GM21390 (cell line): ENCODE measurements around the gene STEAP3.
"Not testable (repeated sequence)": the region's sequence is repeated elsewhere in the genome, so short reads cannot be mapped to it uniquely, and the experiment has no call there.

ENCODE experiments used
- ATAC-seq: cut with Tn5 transposase; IDR thresholded peaks from one replicate; pipeline ENCODE4 v1.9.1; 2021; ENCODE audit not compliant: unreplicated experiment

STEAP3 gene

DNA sequence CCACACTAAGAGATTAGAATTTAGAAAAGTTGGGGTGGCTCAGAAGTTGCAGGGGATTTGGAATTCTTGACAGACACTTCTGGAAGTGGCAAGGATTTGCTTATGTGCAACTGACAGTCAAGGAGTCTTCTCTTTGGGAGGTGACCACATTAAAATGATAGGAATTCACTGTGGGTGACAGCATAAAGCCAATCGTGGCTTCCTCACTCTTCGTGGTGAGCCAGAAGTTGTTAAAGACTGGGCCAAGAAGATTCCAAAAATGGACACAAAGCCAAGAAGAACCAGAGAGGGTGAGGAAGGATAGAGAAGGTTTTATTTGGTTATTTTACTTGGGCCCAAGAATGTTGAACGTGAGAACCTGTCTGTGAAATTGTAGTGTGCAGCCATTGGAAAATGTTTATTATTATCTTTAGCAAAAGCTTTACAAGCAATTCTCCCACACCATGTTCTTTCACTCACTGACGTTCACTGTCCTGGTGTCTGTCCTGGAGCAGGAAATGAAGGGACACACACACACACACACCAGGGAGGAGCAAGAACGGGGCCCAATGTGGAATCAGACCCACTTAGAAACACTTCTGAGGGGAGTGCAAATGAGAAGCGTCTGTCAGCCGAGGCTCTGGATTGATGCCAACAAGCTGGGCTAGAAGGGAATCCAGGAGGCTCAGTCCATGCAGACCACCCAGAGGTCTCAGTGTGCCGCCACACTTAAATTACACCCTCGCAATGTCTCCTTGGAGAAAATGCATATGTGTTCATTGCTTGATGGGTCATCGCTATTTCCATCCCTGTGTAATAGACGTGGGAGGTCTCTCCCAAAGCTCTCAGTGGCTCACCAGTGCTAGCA, 37.2 kb downstream of the STEAP3 start:
- ATAC-seq, result no peak

DNA sequence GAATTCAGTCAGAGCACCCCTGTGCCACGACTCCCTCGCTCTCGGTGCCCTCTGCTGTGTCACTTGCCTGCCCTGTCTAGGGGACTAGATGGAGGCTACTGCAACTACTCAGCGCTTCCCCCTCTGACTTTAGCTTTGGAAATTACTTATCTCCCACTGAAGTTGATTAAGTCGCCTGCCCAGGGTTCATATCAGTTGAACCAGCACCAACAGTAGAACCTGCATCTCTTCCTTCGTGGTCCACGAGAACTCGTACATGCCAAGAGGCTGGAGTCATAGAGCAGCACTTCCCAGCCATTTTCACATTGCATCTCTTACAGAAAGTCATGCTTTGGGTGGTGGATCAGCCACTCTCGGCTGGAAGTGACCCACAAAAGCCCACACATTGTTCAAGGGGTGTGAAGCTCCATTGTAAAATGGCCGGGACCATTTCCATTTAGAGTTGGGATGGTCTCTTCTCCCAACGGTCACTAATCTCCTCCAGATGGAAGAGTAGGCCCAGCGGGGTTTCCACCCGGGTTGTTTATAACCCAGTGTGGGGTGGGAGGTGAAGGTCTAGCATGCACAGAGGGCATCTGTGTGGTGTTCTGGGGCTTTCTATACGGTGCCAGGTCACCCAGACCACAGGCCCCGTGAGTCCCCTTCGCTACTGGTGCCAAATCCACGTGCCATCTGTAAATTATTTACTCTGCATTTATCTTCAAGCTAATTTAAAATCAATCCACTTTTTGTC, 38.0 kb downstream of the STEAP3 start:
- ATAC-seq, result no peak

DNA sequence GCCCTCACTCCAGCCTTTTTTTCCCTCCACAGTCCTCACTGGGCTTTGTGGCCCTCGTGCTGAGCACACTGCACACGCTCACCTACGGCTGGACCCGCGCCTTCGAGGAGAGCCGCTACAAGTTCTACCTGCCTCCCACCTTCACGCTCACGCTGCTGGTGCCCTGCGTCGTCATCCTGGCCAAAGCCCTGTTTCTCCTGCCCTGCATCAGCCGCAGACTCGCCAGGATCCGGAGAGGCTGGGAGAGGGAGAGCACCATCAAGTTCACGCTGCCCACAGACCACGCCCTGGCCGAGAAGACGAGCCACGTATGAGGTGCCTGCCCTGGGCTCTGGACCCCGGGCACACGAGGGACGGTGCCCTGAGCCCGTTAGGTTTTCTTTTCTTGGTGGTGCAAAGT, 39.4 kb downstream of the STEAP3 start:
- ATAC-seq, result no peak

DNA sequence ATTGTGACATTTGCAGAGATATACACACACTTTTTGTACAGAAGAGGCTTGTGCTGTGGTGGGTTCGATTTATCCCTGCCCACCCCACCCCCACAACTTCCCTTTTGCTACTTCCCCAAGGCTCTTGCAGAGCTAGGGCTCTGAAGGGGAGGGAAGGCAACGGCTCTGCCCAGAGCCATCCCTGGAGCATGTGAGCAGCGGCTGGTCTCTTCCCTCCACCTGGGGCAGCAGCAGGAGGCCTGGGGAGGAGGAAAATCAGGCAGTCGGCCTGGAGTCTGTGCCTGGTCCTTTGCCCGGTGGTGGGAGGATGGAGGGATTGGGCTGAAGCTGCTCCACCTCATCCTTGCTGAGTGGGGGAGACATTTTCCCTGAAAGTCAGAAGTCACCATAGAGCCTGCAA, 40.0 kb downstream of the STEAP3 start:
- no peak for ATAC-seq

DNA sequence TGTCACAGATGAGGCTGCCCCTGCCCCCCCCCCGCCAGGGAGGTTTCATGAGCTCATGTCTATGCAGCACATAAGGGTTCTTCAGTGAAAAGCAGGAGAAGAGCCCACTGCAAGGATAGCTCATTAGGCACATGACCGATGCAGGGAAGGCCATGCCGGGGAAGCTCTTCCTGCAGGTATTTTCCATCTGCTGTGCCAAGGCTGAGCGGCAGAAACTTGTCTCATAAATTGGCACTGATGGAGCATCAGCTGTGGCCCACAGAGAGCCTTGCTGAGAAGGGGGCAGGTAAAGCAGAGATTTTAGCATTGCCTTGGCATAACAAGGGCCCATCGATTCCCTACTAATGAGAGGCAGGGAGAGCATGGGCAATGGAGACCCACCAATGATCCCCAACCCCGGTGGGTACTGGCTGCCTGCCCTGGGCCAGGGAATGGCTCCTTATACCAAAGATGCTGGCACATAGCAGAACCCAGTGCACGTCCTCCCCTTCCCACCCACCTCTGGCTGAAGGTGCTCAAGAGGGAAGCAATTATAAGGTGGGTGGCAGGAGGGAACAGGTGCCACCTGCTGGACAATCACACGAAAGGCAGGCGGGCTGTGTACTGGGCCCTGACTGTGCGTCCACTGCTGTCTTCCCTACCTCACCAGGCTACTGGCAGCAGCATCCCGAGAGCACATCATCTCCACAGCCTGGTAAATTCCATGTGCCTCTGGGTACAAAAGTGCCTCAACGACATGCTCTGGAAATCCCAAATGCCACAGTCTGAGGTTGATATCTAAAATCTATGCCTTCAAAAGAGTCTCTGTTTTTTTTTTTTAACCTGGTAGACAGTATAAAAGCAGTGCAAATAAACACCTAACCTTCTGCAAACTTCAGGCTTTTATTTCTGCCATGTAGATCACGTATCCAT, 41.4 kb downstream of the STEAP3 start:
- peak; percentile 98 for ATAC-seq

DNA sequence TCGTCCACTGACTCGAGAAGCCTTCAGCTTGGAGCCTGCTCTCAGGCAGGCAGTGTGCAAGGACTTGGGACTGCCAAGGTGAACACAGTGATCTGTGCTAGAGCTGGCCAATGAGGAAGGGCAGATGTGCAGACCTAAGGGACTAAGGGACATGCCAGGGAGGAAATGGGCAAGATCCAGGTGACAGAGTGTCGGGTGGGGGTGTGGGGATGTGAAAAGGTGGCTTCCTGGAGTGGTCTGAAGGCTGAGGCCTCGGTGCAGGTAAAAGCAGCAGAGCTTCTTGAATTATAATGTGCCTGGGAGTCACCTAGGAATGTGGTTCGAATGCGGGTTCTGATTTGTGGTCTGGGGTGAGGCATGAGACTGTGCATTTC, 42.0 kb downstream of the STEAP3 start:
- ATAC-seq, result no peak

DNA sequence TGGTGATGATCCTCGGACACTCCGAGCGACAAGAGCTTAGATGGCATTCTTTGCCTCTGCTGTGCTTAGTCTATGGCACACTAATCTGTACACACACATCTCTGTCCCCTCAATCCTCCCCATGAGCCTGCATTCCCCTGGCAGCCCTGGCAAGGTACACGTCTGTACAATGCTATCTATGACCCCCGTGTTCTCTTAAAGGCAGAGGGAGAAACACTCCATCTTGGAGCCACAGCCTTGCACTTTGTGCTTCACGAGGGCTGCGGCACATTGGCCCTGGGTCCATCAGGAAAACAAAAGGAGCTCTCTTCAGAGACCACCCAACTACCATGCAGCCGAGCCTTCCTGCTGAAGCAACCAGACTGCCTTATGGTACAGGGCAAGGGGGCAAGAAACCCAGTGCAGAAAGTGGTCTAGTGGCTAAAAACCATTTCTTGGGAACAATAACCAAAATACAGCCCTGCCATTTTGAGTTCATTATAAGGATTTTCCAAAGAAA, 42.5 kb downstream of the STEAP3 start:
- ATAC-seq, result no peak

DNA sequence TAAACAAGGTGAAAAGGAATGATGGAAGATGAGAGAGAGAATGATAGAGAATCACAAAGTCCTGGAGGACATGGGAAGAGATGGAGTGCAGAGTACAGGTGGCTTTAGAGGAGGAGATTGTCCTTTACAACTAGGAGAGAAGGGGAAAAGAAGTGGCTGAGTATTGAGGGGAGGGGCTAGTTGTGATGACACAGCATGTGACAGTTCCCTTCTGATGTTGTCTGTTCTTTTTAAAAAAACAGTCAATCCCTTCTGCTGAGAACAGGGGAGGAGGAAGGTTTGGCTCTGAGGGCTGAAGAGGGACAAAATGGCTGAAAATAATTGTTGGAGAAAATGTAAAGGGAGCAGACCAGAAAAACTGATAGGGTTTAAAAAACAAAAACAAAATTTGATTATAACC, 44.0 kb downstream of the STEAP3 start:
- no peak for ATAC-seq

DNA sequence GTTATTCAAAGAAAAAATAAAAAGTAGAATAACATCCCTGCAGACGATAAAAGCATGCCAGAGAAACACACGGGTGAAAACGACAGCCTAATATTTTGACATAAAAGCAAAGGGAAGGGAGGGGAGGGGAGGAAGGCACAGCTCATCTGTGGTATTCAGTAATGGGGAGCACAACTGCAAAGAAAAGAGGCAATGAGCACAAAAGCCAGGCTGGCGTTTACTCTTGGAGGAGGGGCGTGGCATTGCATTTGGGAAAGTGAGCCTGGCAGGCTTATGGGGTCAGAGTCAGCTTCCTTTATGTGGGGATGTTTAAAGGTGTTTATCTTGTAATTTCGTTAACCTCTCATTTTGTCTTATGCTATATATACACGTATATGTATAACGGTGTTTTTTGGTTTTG, 53.2 kb downstream of the STEAP3 start:
- no peak for ATAC-seq

DNA sequence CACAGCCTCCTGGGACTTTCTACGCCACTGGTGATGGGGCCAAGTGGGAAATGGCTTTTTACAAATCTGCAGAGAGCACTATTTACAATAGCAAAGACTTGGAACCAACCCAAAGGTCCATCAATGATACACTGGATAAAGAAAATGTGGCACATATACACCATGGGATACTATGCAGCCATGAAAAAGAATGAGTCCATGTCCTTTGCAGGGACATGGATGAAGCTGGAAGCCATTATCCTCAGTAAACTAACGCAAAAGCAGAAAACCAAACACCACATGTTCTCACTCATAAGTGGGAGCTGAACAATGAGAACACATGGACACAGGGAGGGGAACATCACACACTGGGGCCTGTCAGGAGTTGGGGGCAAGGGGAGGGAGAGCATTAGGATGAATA, 54.8 kb downstream of the STEAP3 start:
- ATAC-seq, result not testable (repeated sequence)

DNA sequence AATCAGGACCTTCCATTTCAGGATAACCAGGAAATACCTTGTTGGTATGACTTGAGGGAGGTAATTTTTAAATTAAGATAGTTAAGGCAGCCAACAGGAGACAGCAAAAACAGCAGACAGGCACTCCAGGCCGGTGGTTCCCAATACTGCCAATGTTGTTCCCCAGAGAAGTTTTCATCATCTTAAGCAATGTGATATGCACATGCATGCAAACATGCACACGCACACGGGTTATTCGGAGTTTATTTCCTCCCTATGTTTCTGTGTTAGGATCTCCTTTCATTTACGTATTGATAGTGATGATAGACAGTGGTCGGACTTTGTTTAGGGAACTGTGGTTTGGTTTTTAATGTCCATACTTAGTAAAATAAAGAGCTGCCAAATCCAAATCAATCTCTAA, 55.3 kb downstream of the STEAP3 start:
- ATAC-seq, result no peak

DNA sequence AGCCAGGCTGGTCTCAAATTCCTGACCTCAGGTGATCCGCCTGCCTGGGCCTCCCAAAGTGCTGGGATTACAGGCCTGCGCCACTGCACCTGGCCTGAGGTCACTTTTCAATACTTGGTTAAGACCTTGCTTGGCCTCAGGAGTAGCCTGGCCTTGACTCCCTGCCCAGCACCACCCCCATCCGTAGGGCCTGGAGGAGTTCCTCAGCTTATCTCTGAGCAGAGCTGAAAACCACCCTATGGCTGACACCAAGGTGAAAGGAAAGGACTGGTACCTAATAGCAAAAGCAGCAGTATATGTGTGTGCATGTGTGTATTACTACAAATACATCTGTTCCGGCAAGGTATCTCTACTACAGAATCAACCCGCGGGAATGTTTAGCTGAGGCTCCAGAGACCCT, 56.0 kb downstream of the STEAP3 start:
- ATAC-seq, result no peak

DNA sequence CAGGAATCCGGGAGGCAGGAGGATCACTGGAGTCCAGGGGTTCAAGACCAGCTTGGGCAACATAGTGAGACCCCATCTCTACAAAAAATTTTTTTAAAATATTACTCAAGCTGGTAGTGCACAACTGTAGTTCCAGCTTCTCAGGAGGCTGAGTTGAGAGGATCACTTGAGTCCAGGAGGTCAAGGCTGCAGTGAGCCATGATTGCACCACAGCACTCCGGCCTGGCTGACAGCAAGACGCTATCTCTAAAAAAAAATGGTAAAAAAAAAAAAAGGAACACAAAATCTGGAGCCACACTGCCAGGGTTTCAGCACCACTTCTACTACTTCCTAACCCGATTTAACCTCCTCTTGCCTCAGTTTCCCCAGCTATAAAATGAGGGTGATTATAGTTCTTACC, 57.0 kb downstream of the STEAP3 start:
- no peak for ATAC-seq

DNA sequence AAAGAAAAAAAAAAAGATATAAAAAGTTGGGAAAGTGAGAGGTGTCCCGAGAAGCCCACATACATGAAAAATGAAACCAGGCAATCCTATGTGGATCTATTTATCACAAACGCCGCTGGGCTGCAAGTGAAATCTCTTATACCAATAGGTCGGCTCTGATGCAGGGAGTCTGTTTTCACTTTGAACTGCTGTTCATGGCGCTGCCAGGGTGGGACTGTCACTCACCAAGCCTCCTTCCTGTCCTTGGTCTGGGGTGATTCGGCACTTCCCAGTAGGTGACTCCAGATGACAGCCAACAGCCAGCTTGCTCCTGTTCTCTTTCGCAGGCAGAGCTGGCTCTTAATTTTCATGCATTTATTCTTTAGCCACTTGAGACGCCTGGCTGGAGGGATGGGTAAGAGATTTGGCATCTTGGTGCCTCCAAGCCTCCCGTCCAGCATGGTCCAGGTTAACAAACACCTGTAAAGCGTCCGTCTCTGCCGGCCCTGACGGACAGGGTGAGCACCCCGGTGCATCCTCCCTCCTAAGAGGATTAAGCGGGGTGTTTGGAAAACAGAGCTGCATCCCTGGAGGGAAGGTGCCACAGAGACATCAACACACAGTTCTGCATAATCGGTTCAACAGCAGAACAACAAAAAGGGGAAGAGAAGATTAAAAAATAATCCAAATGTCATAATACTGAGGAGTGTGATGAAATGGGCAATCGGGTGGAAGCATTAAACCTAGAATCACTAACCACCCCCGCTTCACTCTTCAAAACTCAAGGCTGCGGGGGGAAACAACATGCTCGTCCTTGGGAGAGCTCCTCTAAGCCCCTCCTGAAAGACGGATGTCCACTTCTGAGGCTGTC, 58.7 kb downstream of the STEAP3 start:
- no peak for ATAC-seq

DNA sequence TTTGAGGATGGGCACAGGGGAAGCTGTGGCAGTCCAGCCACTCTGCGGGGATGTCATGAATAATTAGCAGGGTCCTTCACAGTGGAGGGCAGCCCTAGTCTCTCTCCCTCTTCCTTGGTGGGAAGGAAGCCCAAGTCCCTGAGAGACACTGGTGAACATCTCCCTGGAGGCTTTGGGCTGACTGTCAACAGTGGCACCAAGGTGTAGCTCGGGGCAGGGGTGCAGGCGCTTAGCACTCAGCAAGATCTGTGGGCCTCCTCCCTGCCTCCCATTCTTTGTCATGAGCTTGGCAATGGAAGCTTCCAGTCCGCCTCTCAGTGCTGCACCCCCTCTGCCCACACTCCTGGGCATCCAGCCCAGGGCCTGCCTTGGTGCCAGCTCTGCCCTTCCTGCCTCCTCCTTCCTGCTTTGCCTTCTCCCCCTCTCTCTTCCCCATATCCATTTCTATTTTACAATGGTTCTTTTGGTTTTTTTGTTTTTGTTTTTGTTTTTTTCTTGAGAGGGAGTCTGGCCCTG, 59.4 kb downstream of the STEAP3 start:
- no peak for ATAC-seq

DNA sequence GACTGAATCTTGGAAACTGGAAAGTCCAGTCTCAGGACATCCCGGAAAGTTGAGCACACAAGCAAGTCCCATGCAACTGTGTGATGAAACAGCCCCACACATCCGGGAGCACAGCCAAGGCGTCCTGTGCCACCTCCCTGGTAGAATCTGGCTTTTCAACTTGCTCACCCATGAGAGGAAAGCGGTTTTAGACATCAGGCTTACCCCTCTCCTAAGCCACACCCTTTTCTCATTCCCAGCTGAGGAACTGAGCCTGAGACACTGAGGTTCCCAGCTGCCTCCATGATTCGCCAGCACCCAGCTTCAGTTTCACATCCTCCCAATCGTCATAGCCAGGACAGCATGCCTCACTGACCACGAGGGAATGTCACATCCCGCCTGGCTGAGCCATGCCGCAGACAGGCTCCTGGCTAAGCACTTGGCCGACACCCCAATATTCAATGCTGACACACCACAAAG, 60.3 kb downstream of the STEAP3 start:
- ATAC-seq, result no peak

DNA sequence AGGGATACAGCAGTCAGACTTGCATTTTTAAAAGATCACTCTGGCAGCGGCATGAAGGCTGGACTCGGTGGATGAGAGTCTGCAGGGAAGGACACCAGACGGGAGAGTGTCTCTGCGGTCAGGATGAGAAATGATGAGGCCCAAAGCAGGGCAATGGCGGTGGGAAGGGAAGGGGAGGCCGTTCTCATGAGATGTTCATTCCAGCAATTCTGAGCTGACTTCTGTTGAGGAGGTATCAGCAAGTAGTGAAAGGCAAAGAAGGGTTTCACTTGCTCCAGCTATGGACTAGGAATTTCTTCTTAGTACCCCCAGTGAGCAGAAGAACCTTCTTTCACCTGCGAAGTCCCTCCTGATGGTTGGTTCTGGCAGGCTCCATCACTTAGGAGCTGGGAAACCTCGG, 63.0 kb downstream of the STEAP3 start:
- ATAC-seq, result no peak

DNA sequence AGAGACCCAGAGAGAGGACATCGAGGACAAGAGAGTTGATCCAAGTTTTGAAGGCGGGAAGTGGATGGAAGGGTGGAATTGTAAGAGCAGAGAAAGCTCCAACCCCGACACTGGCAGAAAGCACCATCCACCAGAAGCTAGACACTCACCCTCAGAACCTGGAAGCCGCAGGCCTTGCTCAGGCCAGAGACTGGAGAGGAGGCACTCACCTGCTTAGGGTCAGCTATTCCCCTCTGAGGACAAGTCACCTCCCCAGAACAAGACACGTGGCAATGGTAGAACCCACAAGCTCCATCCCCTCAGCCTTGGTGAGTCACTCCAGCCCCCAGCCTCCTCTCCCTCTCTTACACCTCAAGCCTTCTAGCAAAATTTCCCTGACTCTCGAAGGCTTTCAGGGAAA, 64.9 kb downstream of the STEAP3 start:
- no peak for ATAC-seq

DNA sequence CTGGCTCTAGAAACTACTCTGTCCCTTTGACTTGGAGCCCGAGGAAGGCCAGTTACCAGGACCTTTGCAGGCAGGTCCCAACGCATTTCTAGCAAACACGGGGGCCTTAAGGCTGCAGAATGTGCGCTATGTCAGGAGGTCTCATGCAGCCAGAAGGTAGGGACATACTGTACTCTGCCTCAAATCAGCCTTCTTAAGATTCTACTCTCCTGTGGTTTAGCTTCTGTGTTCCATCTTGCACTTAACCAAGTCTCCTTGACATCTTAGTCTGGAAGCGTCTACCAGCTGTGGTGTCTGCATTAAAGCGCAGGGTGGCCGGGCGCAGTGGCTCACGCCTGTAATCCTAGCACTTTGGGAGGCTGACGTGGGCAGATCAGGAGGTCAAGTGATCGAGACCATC, 65.5 kb downstream of the STEAP3 start:
- no peak for ATAC-seq

DNA sequence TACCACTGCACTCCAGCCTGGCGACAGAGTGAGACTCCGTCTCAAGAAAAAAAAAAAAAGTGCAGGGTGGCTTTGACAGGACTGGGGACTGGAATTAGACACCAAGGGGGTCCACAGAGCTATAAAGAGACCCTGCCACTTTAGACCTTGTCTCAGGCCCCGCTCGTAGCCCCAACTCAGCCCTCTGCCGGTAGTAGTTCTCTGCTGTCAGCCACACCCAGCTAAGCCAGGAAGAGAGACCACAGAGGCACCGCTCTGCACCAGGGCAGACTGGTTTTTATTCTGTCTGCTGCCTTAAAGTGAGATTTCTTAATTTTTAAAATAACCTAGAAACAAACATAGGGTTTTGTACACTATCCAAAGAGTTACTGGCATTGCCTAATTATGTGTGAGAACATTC, 66.0 kb downstream of the STEAP3 start:
- no peak for ATAC-seq
